Testis (tissue), 2 donors: Measurements from ENCODE around the gene TBC1D22A.

Source experiments
- CTCF ChIP-seq, 3 experiments: fragments of 450-650 bp in 2 of 3; fragments of 200-600 bp in 1 of 3; sonication (generic) in 1 of 3; IDR thresholded peaks; one replicate each; pipeline ENCODE4 v1.5.1; 2016 to 2019; ENCODE audit warnings: antibody characterized with exemption in 3 of 3, mild to moderate bottlenecking in 2 of 3, moderate library complexity in 1 of 3
- POLR2A ChIP-seq: fragments of 450-650 bp; IDR thresholded peaks from one replicate; pipeline ENCODE4 v1.6.1; 2017; ENCODE audit warnings: antibody characterized with exemption, mild to moderate bottlenecking, moderate library complexity

- TF ChIP-seq CTCF (IDR thresholded peaks at IDR 0.05) (no peak), POLR2A (no peak)
Measured at GRCh38 chr22:46896568-46897245, 134.3 kb downstream of the TBC1D22A start.
